ENCODE results near the gene TRAM2. TPM values are rescaled to one million over a fixed set of nuclear protein-coding genes. Genes with fewer than 3 reads are reported as not detected.

The TRAM2 gene
- total and polyA plus RNA-seq, 2 of the 13 experiments (the other 11 are each of a cell fraction or from before 2014, with no cell fraction given) = 49.1 to 72.5 TPM

DNA sequence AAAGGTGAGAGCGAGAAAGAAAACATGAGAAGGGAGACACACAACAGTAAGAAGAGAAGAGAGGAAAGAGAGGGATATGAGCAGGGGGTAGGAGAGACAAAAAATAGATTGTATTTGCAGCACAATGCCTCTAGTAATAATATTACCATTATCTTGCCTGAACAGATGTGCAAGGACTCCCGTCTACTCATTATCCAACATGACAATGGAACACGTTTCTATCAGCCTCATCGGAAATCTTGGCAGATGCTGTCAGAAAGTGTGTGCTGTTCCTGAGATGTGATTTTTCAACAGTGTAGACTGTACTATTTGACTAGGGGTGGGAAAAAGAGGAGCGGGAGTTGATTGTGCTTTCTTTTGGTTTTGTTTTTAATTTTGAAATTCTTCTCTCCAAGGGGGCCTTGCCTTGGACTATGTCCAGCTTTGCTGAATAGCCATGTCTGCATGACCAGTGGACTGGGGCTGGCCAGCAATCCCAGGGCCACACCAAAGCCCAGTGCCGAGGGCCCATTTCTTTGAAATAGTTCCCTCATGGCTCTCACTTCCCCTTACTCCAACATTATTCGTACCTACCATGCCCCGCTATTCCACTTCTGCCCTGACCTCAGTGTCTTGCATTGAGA, 11.3 kb upstream of the TRAM2 start (continued):
- TF ChIP-seq ZNF652 (CRISPR knock-in tag; IDR thresholded peaks at IDR 0.05; ENCODE audit: borderline replicate concordance, low read depth) (no peak), ZNF713 (CRISPR knock-in tag; IDR thresholded peaks at IDR 0.05) (no peak)

DNA sequence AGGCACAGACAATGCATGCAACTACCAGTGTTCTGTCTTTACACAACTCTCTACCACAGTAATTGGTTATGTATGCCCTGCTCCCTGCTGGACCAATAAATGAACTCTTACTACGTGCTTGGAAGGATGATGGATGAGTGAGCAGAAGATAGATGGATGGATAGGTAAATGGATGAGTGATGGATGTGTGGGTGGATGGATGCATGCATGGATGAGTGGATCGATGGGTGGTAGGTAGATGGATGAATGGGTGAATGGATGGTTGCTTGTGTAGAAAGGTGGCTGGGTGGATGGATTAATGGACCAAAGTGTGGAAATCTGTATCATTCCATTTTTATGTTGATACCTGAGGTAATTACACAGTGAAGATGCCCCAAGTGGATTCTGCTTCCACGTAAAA, 10.1 kb upstream of the TRAM2 start:
- no TSS peak for BruUV-seq (replicated peaks)
- ATAC-seq = no peak

More for the DNA sequence above, 10.1 kb upstream of the TRAM2 start:
- H3K36me3 ChIP-seq (replicated peaks in 1 of 2; ENCODE audit: control insufficient read depth in 1 of 2, insufficient read depth in 2 of 2, low read length in 2 of 2) = no peaks in the 10 kb centered on the region
- H2AFZ ChIP-seq (ENCODE audit: low read length) = no peak overlapping the region
- TF ChIP-seq, protein P1, sequence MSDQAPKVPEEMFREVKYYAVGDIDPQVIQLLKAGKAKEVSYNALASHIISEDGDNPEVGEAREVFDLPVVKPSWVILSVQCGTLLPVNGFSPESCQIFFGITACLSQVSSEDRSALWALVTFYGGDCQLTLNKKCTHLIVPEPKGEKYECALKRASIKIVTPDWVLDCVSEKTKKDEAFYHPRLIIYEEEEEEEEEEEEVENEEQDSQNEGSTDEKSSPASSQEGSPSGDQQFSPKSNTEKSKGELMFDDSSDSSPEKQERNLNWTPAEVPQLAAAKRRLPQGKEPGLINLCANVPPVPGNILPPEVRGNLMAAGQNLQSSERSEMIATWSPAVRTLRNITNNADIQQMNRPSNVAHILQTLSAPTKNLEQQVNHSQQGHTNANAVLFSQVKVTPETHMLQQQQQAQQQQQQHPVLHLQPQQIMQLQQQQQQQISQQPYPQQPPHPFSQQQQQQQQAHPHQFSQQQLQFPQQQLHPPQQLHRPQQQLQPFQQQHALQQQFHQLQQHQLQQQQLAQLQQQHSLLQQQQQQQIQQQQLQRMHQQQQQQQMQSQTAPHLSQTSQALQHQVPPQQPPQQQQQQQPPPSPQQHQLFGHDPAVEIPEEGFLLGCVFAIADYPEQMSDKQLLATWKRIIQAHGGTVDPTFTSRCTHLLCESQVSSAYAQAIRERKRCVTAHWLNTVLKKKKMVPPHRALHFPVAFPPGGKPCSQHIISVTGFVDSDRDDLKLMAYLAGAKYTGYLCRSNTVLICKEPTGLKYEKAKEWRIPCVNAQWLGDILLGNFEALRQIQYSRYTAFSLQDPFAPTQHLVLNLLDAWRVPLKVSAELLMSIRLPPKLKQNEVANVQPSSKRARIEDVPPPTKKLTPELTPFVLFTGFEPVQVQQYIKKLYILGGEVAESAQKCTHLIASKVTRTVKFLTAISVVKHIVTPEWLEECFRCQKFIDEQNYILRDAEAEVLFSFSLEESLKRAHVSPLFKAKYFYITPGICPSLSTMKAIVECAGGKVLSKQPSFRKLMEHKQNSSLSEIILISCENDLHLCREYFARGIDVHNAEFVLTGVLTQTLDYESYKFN (CRISPR knock-in tag; conservative IDR thresholded peaks at IDR 0.05) = 0 out of 2 replicates have a peak, but pooled peaks have one; percentile 26
- no peak for TF ChIP-seq ZNF850 (CRISPR knock-in tag; conservative IDR thresholded peaks at IDR 0.05)
- ChIA-PET CTCF (ENCODE audit: low intra/inter-chr PET ratio, low total read pairs) (no interaction called here), POLR2A (interaction anchor here (1.2 to 3.7 kb wide), 2 partner anchors 8 to 11 kb away, joined by 3 to 77 read pairs; partner anchors contain the start of gene TRAM2)
- 94% methylated on average over 3 of the region's 3 CpGs for WGBS (ENCODE audit: low lambda C conversion rate)
- in situ Hi-C loops (cut with HindIII; ENCODE audit: extremely low pct_ligation_motif_present, low pct_unique_long_range_greater_than_20kb) (no loop called here), intact Hi-C loops (cut with micrococcal nuclease; ENCODE audit: unreplicated experiment) (loop anchor here (5.0 kb wide), 1 partner anchor 300 kb away; no protein-coding TSS in a partner anchor)
- no peak overlapping the region for H3K4me2 ChIP-seq (ENCODE audit: low read depth, low read length)
- H3K27me3 ChIP-seq (ENCODE audit: control insufficient read depth in 1 of 2, insufficient read depth in 2 of 2, low read length in 2 of 2) = no peaks in the 10 kb centered on the region
- no peak overlapping the region for H3K4me3 ChIP-seq (replicated peaks in 1 of 3; ENCODE audit: insufficient read depth in 1 of 3, low read depth in 2 of 3, low read length in 3 of 3)
- H3K27ac ChIP-seq (ENCODE audit: extremely low read length, insufficient read depth, low read length) = no peak overlapping the region
- H3K9ac ChIP-seq (ENCODE audit: insufficient read depth, low read depth, low read length) = no peak overlapping the region
- no peak for DNase-seq (ENCODE audit: low spot score)
- peaks cover 53% of the 10 kb centered on the region for H3K4me1 ChIP-seq (ENCODE audit: insufficient read depth, low read length)
- no peaks in the 10 kb centered on the region for H3K9me3 ChIP-seq (ENCODE audit: low read length)
- H4K20me1 ChIP-seq (ENCODE audit: insufficient read depth, low read length) = no peaks in the 10 kb centered on the region
- no peaks in the 10 kb centered on the region for H3K79me2 ChIP-seq (ENCODE audit: insufficient read depth, low read length)
- FAIRE-seq = no peak

Data from HepG2 (cell line).